ENCODE measurements around the gene SNED1. TPM values are rescaled to one million over a fixed set of nuclear protein-coding genes. Genes with fewer than 3 reads are reported as not detected.
A peak's percentile ranks its signal among the peaks of the same experiment; 100 is the strongest.

SNED1 gene
- total and polyA plus RNA-seq, 3 experiments from 2014 or later = 0.90 to 3.5 (median 1.8) TPM

DNA sequence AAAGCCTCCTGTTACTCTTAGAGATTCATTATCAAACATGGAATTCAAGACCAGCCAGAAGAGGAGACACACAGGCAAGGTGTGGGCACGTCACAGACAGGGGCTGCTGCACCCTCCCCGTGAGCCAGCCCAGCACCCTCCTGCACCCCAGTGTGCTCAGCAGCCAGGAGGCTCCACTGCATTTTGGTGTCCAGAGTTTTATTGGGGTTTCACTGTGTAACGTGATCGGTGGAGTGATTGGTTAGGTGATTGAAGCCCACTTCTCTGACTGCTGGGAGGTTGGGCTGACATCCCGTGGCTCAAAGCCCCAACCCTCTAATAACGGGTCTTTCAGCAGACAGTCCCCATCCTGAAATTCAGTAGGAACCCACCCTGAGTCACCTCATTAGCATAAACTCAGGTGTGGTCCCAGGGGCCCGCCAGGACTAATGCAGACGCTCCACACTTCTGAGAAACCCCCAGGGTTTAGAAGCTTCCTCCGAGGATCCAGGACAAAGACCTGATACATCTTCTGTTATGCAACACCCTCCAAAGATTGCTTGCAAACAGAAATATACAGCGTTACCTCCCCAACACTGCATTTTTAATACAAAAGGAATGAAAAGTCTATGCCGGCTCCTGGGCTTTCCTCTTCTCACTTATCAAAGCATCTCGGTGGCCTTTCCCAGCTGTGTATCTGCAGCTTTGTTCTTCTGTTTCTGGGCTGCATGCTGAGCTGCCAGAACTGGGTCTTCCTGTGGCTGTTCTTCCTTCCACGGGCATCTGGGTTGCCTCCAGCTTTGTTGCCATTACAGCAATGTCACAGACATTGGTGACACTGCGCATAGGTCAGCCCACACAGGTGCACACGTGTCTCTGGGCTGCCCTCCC lies 43.7 kb upstream of the SNED1 start:
- no peak overlapping the region for H3K27ac ChIP-seq (ENCODE audit: low read depth, low read length)
- ChIA-PET CTCF (no interaction called here), POLR2A (no interaction called here)
- H3K9me3 ChIP-seq (ENCODE audit: low read length) = no peaks in the 10 kb centered on the region
- no peaks in the 10 kb centered on the region for H3K9me3 Mint-ChIP-seq
- no peaks in the 10 kb centered on the region for H3K4me1 ChIP-seq (ENCODE audit: insufficient read depth, low read length)
- no peaks in the 10 kb centered on the region for H3K36me3 Mint-ChIP-seq
- H3K4me3 Mint-ChIP-seq = no peak overlapping the region
- DNase-seq = no peak
- H3K36me3 ChIP-seq (ENCODE audit: insufficient read depth, low read length) = no peaks in the 10 kb centered on the region
- no peaks in the 10 kb centered on the region for H3K27me3 ChIP-seq (ENCODE audit: insufficient read depth, low read length, poor library complexity, severe bottlenecking)
- no peaks in the 10 kb centered on the region for H3K4me1 Mint-ChIP-seq
- H3K4me3 ChIP-seq (ENCODE audit: low read length) = no peak overlapping the region
- H3K27ac Mint-ChIP-seq = no peak overlapping the region
- peaks cover 12 to 19% of the 10 kb centered on the region in 2 donors for H3K27me3 Mint-ChIP-seq

DNA sequence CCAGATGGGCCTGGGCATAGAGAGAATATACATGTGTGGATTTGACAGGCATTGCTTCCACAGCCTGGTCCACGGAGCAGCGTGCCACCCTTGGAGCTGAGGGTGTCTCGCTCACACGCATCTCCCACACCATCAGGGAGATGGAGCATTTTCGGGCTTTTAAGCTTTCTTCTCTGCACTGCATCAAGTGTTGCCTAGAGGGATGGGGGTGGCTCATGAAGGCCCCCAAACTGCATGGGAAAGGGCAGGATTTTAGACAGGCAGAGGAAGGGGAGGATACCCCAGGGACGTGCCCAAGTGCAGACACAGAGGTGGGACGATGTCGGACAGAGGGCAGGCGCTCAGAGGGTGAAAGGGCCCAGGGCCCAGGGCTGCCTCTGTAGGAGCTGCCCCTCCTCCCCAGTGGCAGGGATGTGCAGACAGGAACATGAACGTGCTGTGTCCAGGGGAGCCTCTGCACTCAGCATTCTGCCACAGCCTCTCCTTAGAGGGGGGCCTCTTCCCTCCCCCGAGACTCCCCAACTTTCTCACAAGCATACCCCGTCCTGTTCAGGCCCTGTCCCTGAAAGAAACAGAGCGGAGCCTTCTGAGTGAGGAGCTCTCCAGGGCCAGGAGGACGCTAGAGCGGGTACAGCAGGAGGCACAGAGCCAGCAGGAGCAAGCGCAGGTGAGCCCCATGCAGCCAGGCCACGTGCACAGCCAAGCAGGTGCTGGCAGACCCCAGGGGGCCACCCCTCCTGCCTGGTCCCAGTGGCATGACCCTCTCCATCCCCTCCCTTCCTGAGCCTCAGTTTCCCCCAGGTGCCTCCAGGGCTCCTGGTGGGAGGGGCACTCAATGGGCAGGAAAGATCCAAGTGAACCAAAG lies 42.9 kb upstream of the SNED1 start:
- peak in 1 of 5 donors; percentile 33 for DNase-seq

DNA sequence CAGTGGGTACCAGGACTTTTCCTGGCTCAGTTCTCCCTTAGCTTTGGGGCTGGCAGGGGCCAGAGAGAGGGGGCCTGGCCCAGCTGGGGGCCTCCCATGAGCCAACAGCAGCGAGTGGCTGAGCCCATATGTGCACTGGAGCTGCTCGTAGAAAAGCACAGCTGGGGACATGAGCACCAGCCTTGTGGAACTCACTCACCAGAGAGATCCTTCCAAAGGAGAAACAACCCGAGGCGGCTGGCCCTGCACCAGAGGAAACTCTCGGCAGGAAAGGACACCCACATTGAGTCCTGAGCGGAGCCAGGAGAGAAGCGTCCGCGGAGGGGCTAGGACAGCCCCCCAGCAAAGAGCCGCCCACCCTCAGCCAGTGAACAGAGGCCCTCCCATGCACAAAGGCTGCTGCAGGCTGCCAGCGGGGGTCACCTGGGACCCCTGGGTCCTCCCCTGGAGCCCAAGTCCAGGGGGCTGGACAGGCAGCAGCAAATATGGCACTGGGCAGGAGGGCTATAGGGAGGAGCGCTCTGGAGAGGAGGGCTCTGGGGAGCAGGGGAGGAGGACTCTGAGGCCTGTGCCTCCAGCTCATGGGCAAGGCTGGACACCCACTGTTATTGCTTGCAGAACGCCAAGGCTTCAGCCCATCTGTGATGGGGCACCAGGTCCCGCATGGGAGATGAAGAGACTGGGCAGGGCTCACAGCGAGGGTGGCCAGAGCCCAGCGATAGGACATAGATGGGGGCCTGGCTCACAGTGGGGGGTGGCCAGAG lies 42.1 kb upstream of the SNED1 start:
- Mint-ChIP-seq H3K36me3 (no peaks in the 10 kb centered on the region), H3K9me3 (no peaks in the 10 kb centered on the region), H3K27ac (peak overlapping the region in 1 of 8 donors; percentile 82), H3K4me3 (no peak overlapping the region), H3K27me3 (peaks cover 9 to 14% of the 10 kb centered on the region in 2 donors), H3K4me1 (no peaks in the 10 kb centered on the region)
- DNase-seq = peak in 1 of 5 donors; percentile 42
- no peak overlapping the region for H3K27ac ChIP-seq (ENCODE audit: low read depth, low read length)
- no peak overlapping the region for H3K4me3 ChIP-seq (ENCODE audit: low read length)
- POLR2A ChIA-PET = no interaction called here
- CTCF ChIA-PET = no interaction called here
- H3K4me1 ChIP-seq (ENCODE audit: insufficient read depth, low read length) = no peaks in the 10 kb centered on the region
- no peaks in the 10 kb centered on the region for H3K36me3 ChIP-seq (ENCODE audit: insufficient read depth, low read length)
- H3K27me3 ChIP-seq (ENCODE audit: insufficient read depth, low read length, poor library complexity, severe bottlenecking) = no peaks in the 10 kb centered on the region
- no peaks in the 10 kb centered on the region for H3K9me3 ChIP-seq (ENCODE audit: low read length)

More for the DNA sequence above, 42.9 kb upstream of the SNED1 start:
- H3K9me3 ChIP-seq (ENCODE audit: low read length) = no peaks in the 10 kb centered on the region
- Mint-ChIP-seq H3K9me3 (no peaks in the 10 kb centered on the region), H3K4me3 (no peak overlapping the region), H3K36me3 (no peaks in the 10 kb centered on the region), H3K27me3 (peaks cover 9 to 14% of the 10 kb centered on the region in 2 donors), H3K27ac (no peak overlapping the region), H3K4me1 (no peaks in the 10 kb centered on the region)
- H3K27me3 ChIP-seq (ENCODE audit: insufficient read depth, low read length, poor library complexity, severe bottlenecking) = no peaks in the 10 kb centered on the region
- H3K4me3 ChIP-seq (ENCODE audit: low read length) = no peak overlapping the region
- H3K27ac ChIP-seq (ENCODE audit: low read depth, low read length) = no peak overlapping the region
- H3K4me1 ChIP-seq (ENCODE audit: insufficient read depth, low read length) = no peaks in the 10 kb centered on the region
- CTCF ChIA-PET = no interaction called here
- POLR2A ChIA-PET = no interaction called here
- no peaks in the 10 kb centered on the region for H3K36me3 ChIP-seq (ENCODE audit: insufficient read depth, low read length)

DNA sequence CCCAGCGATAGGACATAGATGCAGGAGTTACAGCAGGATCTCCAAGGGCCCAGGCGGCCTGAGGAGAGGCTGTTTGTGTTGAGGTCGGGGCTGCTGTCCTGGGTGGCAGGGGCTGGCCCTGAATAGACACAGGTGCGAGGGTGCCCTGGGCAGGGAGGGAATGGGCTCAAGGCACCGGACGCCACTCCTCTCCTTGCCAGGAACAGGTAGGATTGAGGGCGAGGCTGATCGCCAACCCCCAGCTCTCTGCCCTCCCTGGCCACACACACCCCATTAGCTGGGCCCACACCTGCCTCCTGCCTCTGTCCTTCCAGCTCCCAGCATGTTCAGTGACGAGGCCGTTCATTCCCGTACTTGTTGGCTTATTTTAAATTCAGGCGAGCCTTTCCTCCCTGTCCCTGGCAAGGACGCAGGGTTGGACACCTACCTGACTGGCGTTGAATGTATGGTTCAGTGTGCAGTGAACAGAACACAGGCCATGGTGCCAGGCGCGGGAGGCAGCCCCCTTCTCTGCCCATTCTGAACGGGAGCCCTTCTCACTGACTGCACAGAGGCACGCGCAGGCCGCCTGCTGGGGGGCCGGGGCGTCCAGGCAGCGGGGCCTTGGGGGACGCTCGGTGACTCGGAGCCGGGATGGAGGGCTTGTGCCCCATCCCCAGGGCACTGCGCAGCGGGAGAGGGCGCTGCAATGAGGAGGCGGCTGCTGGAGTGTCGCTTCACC lies 41.3 kb upstream of the SNED1 start:
- H3K36me3 ChIP-seq (ENCODE audit: insufficient read depth, low read length) = no peaks in the 10 kb centered on the region
- Mint-ChIP-seq H3K4me3 (no peak overlapping the region), H3K4me1 (no peaks in the 10 kb centered on the region)

DNA sequence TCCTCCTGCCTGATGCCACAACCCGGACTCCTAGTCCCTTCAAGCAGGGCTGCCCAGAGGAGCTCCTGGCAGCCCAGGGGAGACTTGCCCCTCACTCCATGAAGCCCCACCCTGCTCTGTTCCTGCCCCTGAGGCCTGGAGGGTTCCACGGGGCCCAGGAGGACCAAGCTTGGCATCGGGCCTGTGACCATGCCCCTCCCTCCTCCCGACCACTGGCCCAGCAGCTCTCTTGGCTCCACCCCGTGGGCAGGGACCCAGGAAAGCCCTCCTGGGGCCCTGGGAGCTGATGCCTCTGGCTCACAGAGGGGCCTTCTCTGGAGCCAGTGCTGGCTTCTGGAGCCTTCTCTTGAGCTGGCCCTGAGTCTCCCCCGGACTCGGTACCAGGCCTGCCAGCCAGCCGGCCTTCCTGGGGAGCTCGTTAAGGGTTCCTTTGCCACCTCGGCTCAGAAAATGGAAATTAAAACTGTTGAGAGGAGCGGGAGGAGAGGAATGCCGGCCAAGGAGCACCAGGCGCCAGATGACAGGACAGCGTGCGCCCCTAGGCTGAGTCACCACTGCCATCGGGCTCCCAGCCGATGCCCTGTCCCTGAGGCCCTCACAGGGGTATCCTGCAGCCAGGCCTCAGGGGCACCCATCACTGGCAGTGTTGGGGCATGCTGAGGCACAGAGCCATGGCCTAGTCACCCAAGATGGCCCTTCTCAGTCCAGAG lies 40.6 kb upstream of the SNED1 start:
- peak in 1 of 5 donors; percentile 31 for DNase-seq
- Histone ChIP-seq H3K36me3 (ENCODE audit: insufficient read depth, low read length) (no peaks in the 10 kb centered on the region), H3K27ac (ENCODE audit: low read depth, low read length) (no peak overlapping the region), H3K9me3 (ENCODE audit: low read length) (no peaks in the 10 kb centered on the region), H3K4me1 (ENCODE audit: insufficient read depth, low read length) (no peaks in the 10 kb centered on the region), H3K4me3 (ENCODE audit: low read length) (no peak overlapping the region), H3K27me3 (ENCODE audit: insufficient read depth, low read length, poor library complexity, severe bottlenecking) (no peaks in the 10 kb centered on the region)
- CTCF ChIA-PET = no interaction called here
- Mint-ChIP-seq H3K36me3 (no peaks in the 10 kb centered on the region), H3K9me3 (no peaks in the 10 kb centered on the region), H3K4me3 (no peak overlapping the region), H3K4me1 (no peaks in the 10 kb centered on the region), H3K27me3 (peaks cover 9 to 14% of the 10 kb centered on the region in 2 donors), H3K27ac (no peak overlapping the region)
- POLR2A ChIA-PET = no interaction called here

More for the DNA sequence above, 41.3 kb upstream of the SNED1 start:
- Mint-ChIP-seq H3K9me3 (no peaks in the 10 kb centered on the region), H3K27ac (no peak overlapping the region), H3K36me3 (no peaks in the 10 kb centered on the region), H3K27me3 (peaks cover 9 to 14% of the 10 kb centered on the region in 2 donors)
- ChIA-PET POLR2A (no interaction called here), CTCF (no interaction called here)
- no peaks in the 10 kb centered on the region for H3K9me3 ChIP-seq (ENCODE audit: low read length)
- H3K27ac ChIP-seq (ENCODE audit: low read depth, low read length) = no peak overlapping the region
- no peaks in the 10 kb centered on the region for H3K27me3 ChIP-seq (ENCODE audit: insufficient read depth, low read length, poor library complexity, severe bottlenecking)
- no peaks in the 10 kb centered on the region for H3K4me1 ChIP-seq (ENCODE audit: insufficient read depth, low read length)
- peak in 1 of 5 donors; percentile 31 for DNase-seq
- no peak overlapping the region for H3K4me3 ChIP-seq (ENCODE audit: low read length)

DNA sequence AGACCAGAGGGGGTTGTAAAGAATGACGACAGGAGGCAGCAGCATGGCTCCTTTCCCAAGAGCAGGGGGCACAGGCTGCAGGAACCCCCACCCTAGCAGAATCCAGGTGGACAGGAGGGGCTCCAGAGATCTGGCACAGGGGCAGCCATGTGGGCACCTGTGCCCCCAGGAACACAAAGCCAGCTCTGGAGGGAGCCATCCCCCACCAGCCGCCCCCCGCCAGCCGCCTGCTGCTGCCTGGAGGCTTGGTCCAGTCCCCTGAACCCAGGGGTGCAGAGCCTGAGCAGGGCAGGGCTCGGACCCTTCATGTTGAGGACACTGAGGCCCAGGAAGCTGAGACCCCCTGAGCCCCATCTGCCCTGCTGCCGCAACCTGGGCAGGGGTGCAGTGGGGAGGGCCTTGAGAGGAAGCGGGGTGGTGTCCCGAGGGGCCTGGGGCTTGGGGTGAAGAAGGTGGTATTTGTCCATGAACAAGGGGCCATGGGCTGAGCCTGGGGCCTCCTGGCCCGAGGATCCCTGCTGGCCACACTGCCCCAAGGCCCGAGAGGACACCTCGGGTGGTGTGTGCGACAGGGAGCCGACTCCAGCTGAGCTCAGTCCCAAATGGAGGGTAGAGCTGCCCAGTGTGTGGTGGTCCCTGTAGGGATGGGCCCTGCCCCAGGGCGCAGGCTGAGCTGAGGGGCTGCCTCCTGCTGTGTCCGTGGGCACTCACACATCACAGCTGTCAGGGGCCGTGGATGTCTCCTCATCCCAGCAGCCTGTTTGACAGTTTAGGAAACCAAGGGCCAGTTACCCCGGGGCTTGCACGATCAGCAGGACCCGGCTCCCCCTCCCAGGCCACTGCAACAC lies 39.8 kb upstream of the SNED1 start:
- no peaks in the 10 kb centered on the region for H3K27me3 ChIP-seq (ENCODE audit: insufficient read depth, low read length, poor library complexity, severe bottlenecking)
- no peaks in the 10 kb centered on the region for H3K9me3 Mint-ChIP-seq
- peaks cover 9 to 14% of the 10 kb centered on the region in 2 donors for H3K27me3 Mint-ChIP-seq
- no peak overlapping the region for H3K27ac ChIP-seq (ENCODE audit: low read depth, low read length)
- no peaks in the 10 kb centered on the region for H3K4me1 Mint-ChIP-seq
- POLR2A ChIA-PET = no interaction called here
- no peak overlapping the region for H3K4me3 ChIP-seq (ENCODE audit: low read length)
- no peaks in the 10 kb centered on the region for H3K36me3 ChIP-seq (ENCODE audit: insufficient read depth, low read length)
- H3K4me1 ChIP-seq (ENCODE audit: insufficient read depth, low read length) = no peaks in the 10 kb centered on the region
- CTCF ChIA-PET = no interaction called here
- peak in 1 of 5 donors; percentile 30 for DNase-seq
- H3K27ac Mint-ChIP-seq = no peak overlapping the region
- no peaks in the 10 kb centered on the region for H3K36me3 Mint-ChIP-seq
- no peaks in the 10 kb centered on the region for H3K9me3 ChIP-seq (ENCODE audit: low read length)
- H3K4me3 Mint-ChIP-seq = no peak overlapping the region
